Mesenchymal stem cell (in vitro differentiated cells and primary cell): Measurements from ENCODE around the gene FCHO2.

ENCODE experiments used
- DNase-seq: peaks from one replicate; pipeline ENCODE4 v3.0.0-alpha.2; 2013
- H2AFZ ChIP-seq: one replicate; pipeline ENCODE4 v1.6.1; 2013; ENCODE audit warnings: low read depth, mild to moderate bottlenecking, control low read depth, inconsistent platforms, low read length, moderate library complexity
- H2AK5ac ChIP-seq: 2 replicates; pipeline ENCODE4 v1.6.1; 2013; ENCODE audit warnings: low read length, moderate library complexity, mild to moderate bottlenecking, inconsistent platforms; ENCODE audit not compliant: severe bottlenecking
- H2BK120ac ChIP-seq: one replicate; pipeline ENCODE4 v1.6.1; 2013; ENCODE audit warnings: low read depth, mild to moderate bottlenecking, inconsistent platforms, low read length, moderate library complexity
- H2BK12ac ChIP-seq, 2 experiments: one replicate each; pipeline ENCODE4 v1.6.1; 2013; ENCODE audit warnings: inconsistent platforms in 2 of 2, low read length in 2 of 2, mild to moderate bottlenecking in 2 of 2, moderate library complexity in 2 of 2, control low read depth in 1 of 2
- H2BK15ac ChIP-seq: one replicate; pipeline ENCODE4 v1.6.1; 2013; ENCODE audit warnings: mild to moderate bottlenecking, low read depth, inconsistent platforms; ENCODE audit not compliant: poor library complexity, severe bottlenecking
- H2BK5ac ChIP-seq: 2 replicates; pipeline ENCODE4 v1.6.1; 2013; ENCODE audit warnings: low read depth, mild to moderate bottlenecking, low read length, control low read depth, inconsistent platforms; ENCODE audit not compliant: poor library complexity, severe bottlenecking
- H3K14ac ChIP-seq, 2 experiments: one replicate each; pipeline ENCODE4 v1.6.1; 2013; ENCODE audit warnings: inconsistent platforms in 2 of 2, low read length in 2 of 2, control low read depth in 1 of 2, mild to moderate bottlenecking in 1 of 2, moderate library complexity in 1 of 2
- H3K18ac ChIP-seq, 2 experiments: one replicate each; pipeline ENCODE4 v1.6.1; 2013; ENCODE audit warnings: inconsistent platforms in 2 of 2, low read length in 2 of 2, control low read depth in 1 of 2, low read depth in 1 of 2, mild to moderate bottlenecking in 1 of 2
- H3K23ac ChIP-seq, 2 experiments: one replicate each; pipeline ENCODE4 v1.6.1; 2013; ENCODE audit warnings: inconsistent platforms in 2 of 2, low read length in 2 of 2, mild to moderate bottlenecking in 2 of 2, moderate library complexity in 2 of 2, control low read depth in 1 of 2
- H3K27ac ChIP-seq: 2 replicates; pipeline ENCODE4 v1.5.1; 2013; ENCODE audit warnings: mild to moderate bottlenecking, moderate library complexity, low read length, control low read depth, inconsistent platforms; ENCODE audit not compliant: poor library complexity, severe bottlenecking
- H3K27me3 ChIP-seq, 2 experiments: 2 replicates each; pipeline versions ENCODE4 v1.6.1 to v1.7.0; 2013; ENCODE audit warnings: low read length in 2 of 2, mild to moderate bottlenecking in 2 of 2, moderate library complexity in 2 of 2, control low read depth in 1 of 2, inconsistent platforms in 1 of 2; ENCODE audit not compliant: control insufficient read depth in 1 of 2, insufficient read depth in 1 of 2
- H3K36me3 ChIP-seq, 2 experiments: 2 replicates each; pipeline versions ENCODE4 v1.6.1 to v1.7.0; 2013; ENCODE audit warnings: low read length in 2 of 2, control low read depth in 1 of 2, inconsistent platforms in 1 of 2, low read depth in 1 of 2, mild to moderate bottlenecking in 1 of 2; ENCODE audit not compliant: insufficient read depth in 2 of 2, control insufficient read depth in 1 of 2
- H3K4ac ChIP-seq, 2 experiments: one replicate each; pipeline ENCODE4 v1.6.1; 2013; ENCODE audit warnings: inconsistent platforms in 2 of 2, low read length in 2 of 2, mild to moderate bottlenecking in 2 of 2, moderate library complexity in 2 of 2, control low read depth in 1 of 2, low read depth in 1 of 2
- H3K4me1 ChIP-seq: 2 replicates; pipeline ENCODE4 v1.6.1; 2013; ENCODE audit warnings: low read depth, low read length, control low read depth; ENCODE audit not compliant: control insufficient read depth, insufficient read depth
- H3K4me2 ChIP-seq: 2 replicates; pipeline ENCODE4 v1.6.1; 2013; ENCODE audit warnings: low read length, mild to moderate bottlenecking, inconsistent platforms; ENCODE audit not compliant: poor library complexity, severe bottlenecking
- H3K4me3 ChIP-seq, 2 experiments: 2 replicates each; pipeline versions ENCODE4 v1.5.1 to v1.7.0; 2013; ENCODE audit warnings: low read length in 2 of 2, mild to moderate bottlenecking in 2 of 2, control low read depth in 1 of 2, low read depth in 1 of 2; ENCODE audit not compliant: insufficient read depth in 1 of 2
- H3K79me1 ChIP-seq: replicated peaks from 2 replicates; pipeline ENCODE4 v1.6.1; 2013; ENCODE audit warnings: mild to moderate bottlenecking, control low read depth, low read length, inconsistent platforms; ENCODE audit not compliant: poor library complexity, severe bottlenecking
- H3K9ac ChIP-seq: 2 replicates; pipeline ENCODE4 v1.7.0; 2013; ENCODE audit warnings: mild to moderate bottlenecking, low read length, moderate library complexity
- H3K9me3 ChIP-seq: 2 replicates; pipeline ENCODE4 v1.7.0; 2013; ENCODE audit warnings: mild to moderate bottlenecking, low read length; ENCODE audit not compliant: control insufficient read depth
- H4K8ac ChIP-seq: one replicate; pipeline ENCODE4 v1.6.1; 2013; ENCODE audit warnings: inconsistent platforms, mild to moderate bottlenecking, low read length, moderate library complexity
- H4K91ac ChIP-seq: one replicate; pipeline ENCODE4 v1.6.1; 2013; ENCODE audit warnings: mild to moderate bottlenecking, low read length, inconsistent platforms
- WGBS: methylation state at CpG from one replicate; pipeline ENCODE4 v1.1.7; 2013; ENCODE audit warnings: mixed read lengths; 5-methylcytosine and 5-hydroxymethylcytosine counted together

The FCHO2 gene

GRCh38 chr5:73126957-73127356, 171.1 kb downstream of the FCHO2 start:
- no peak overlapping the region for H2BK120ac ChIP-seq
- no peak overlapping the region for H2AFZ ChIP-seq
- no peak overlapping the region for H2BK12ac ChIP-seq
- H3K18ac ChIP-seq = no peak overlapping the region
- H2BK5ac ChIP-seq = no peak overlapping the region
- H4K91ac ChIP-seq = no peak overlapping the region
- H3K27ac ChIP-seq = no peak overlapping the region
- H2BK15ac ChIP-seq = no peak overlapping the region
- DNase-seq = no peak
- H3K14ac ChIP-seq = no peak overlapping the region
- H3K4me3 ChIP-seq = no peak overlapping the region
- no peak overlapping the region for H3K9ac ChIP-seq
- H3K4me2 ChIP-seq = no peak overlapping the region
- no peaks in the 10 kb centered on the region for H3K9me3 ChIP-seq
- H4K8ac ChIP-seq = no peak overlapping the region
- no peak overlapping the region for H3K23ac ChIP-seq
- H3K4ac ChIP-seq = no peak overlapping the region
- WGBS = 100% methylated on average over 1 of the region's 1 CpG
- no peak overlapping the region for H2AK5ac ChIP-seq
- H3K4me1 ChIP-seq = peaks cover 38% of the 10 kb centered on the region
- peaks cover 55 to 69% of the 10 kb centered on the region in 2 experiments for H3K36me3 ChIP-seq
- H3K79me1 ChIP-seq = peaks cover 37% of the 10 kb centered on the region
- H3K27me3 ChIP-seq = no peaks in the 10 kb centered on the region

GRCh38 chr5:73129143-73129542, 173.3 kb downstream of the FCHO2 start:
- Histone ChIP-seq H3K9ac (no peak overlapping the region), H2BK15ac (no peak overlapping the region), H3K4me1 (peaks cover 27% of the 10 kb centered on the region), H2BK12ac (no peak overlapping the region), H3K79me1 (peaks cover 33% of the 10 kb centered on the region), H3K27me3 (no peaks in the 10 kb centered on the region), H3K4me2 (no peak overlapping the region), H3K27ac (no peak overlapping the region), H3K4me3 (no peak overlapping the region), H3K14ac (no peak overlapping the region), H3K18ac (no peak overlapping the region), H4K91ac (no peak overlapping the region), H2BK5ac (no peak overlapping the region), H4K8ac (no peak overlapping the region), H2AK5ac (no peak overlapping the region), H2BK120ac (no peak overlapping the region), H3K9me3 (no peaks in the 10 kb centered on the region), H2AFZ (no peak overlapping the region), H3K4ac (no peak overlapping the region), H3K23ac (no peak overlapping the region), H3K36me3 (peaks cover 44 to 62% of the 10 kb centered on the region in 2 experiments)
- DNase-seq = no peak
- 95% methylated on average over 5 of the region's 5 CpGs for WGBS

GRCh38 chr5:73130811-73131210, 175.0 kb downstream of the FCHO2 start:
- Histone ChIP-seq H3K27me3 (peaks cover 0 to under 1% of the 10 kb centered on the region in 2 experiments), H3K36me3 (peaks cover 30 to 45% of the 10 kb centered on the region in 2 experiments), H3K4me1 (peaks cover 32% of the 10 kb centered on the region), H3K27ac (no peak overlapping the region), H4K91ac (no peak overlapping the region), H2AK5ac (no peak overlapping the region), H2BK15ac (no peak overlapping the region), H3K9me3 (no peaks in the 10 kb centered on the region), H3K4me3 (no peak overlapping the region), H3K23ac (no peak overlapping the region), H3K9ac (no peak overlapping the region), H2BK12ac (no peak overlapping the region), H3K4me2 (no peak overlapping the region), H3K4ac (no peak overlapping the region), H3K14ac (no peak overlapping the region), H3K79me1 (peaks cover 27% of the 10 kb centered on the region), H2BK5ac (no peak overlapping the region), H2AFZ (no peak overlapping the region), H4K8ac (no peak overlapping the region), H3K18ac (no peak overlapping the region), H2BK120ac (no peak overlapping the region)
- no peak for DNase-seq
- WGBS = 93% methylated on average over 1 of the region's 1 CpG

GRCh38 chr5:73131711-73132425, 176.0 kb downstream of the FCHO2 start:
- peaks cover 34% of the 10 kb centered on the region for H3K4me1 ChIP-seq
- peaks cover 19% of the 10 kb centered on the region for H3K79me1 ChIP-seq
- H4K8ac ChIP-seq = no peak overlapping the region
- H3K27me3 ChIP-seq = peaks cover 0 to 7% of the 10 kb centered on the region in 2 experiments
- no peak overlapping the region for H3K18ac ChIP-seq
- no peak overlapping the region for H3K23ac ChIP-seq
- DNase-seq = no peak
- H3K9ac ChIP-seq = no peak overlapping the region
- H3K4me3 ChIP-seq = no peak overlapping the region
- H2BK15ac ChIP-seq = no peak overlapping the region
- no peak overlapping the region for H3K4me2 ChIP-seq
- H3K14ac ChIP-seq = no peak overlapping the region
- H3K36me3 ChIP-seq = peaks cover 26 to 43% of the 10 kb centered on the region in 2 experiments
- no peak overlapping the region for H2AFZ ChIP-seq
- WGBS = 75% methylated on average over 1 of the region's 3 CpGs
- no peak overlapping the region for H2BK120ac ChIP-seq
- H3K9me3 ChIP-seq = no peaks in the 10 kb centered on the region
- no peak overlapping the region for H2BK5ac ChIP-seq
- H4K91ac ChIP-seq = no peak overlapping the region
- H3K27ac ChIP-seq = peak overlapping the region; percentile 50
- H2AK5ac ChIP-seq = no peak overlapping the region
- no peak overlapping the region for H2BK12ac ChIP-seq
- no peak overlapping the region for H3K4ac ChIP-seq
